Stimulated activated CD4-positive, alpha-beta T cell treated with anti-CD3 and anti-CD28 coated beads, Interleukin-2, amount 100 ng/mL, for 48 hours (primary cell): Measurements from ENCODE around the gene NOP58.
A peak's percentile ranks its signal among the peaks of the same experiment; 100 is the strongest.
"Not testable (repeated sequence)": the region's sequence is repeated elsewhere in the genome, so short reads cannot be mapped to it uniquely, and the experiment has no call there.

Source experiments
- DNase-seq, 2 donors: peaks; one replicate each; pipeline ENCODE4 v3.0.0-alpha.2; 2020

NOP58 gene

GRCh38 chr2:202265467-202266277, at the start of gene NOP58:
Gene NOP58, plus strand, starts transcription at chr2:202265763. Its CDS starts 179 bp downstream, at chr2:202265942.
- DNase-seq, result peak; percentile 77 to 82

GRCh38 chr2:202221873-202222272, 43.7 kb upstream of the NOP58 start:
- no peak for DNase-seq

- peak in 1 of 2 donors; percentile 6 for DNase-seq
Measured at GRCh38 chr2:202237787-202238233, 27.8 kb upstream of the NOP58 start.

GRCh38 chr2:202238234-202239197, 27.0 kb upstream of the NOP58 start, which contains the start of gene SUMO1:
Gene SUMO1, minus strand, starts transcription at chr2:202238597. Its CDS starts 146 bp downstream, at chr2:202238451.
- peak; percentile 78 to 88 for DNase-seq

- not testable (repeated sequence) for DNase-seq
Measured at GRCh38 chr2:202247710-202248109, 17.9 kb upstream of the NOP58 start.

- DNase-seq, result no peak
Measured at GRCh38 chr2:202249521-202250253, 15.9 kb upstream of the NOP58 start.

- DNase-seq, result no peak
Measured at GRCh38 chr2:202251494-202251893, 14.1 kb upstream of the NOP58 start.

- DNase-seq, result no peak
Measured at GRCh38 chr2:202261531-202261930, 4.0 kb upstream of the NOP58 start.

- no peak for DNase-seq
Measured at GRCh38 chr2:202267495-202267894, 1.9 kb downstream of the NOP58 start.

GRCh38 chr2:202269585-202269984, 4.0 kb downstream of the NOP58 start:
- no peak for DNase-seq

- no peak for DNase-seq
Measured at GRCh38 chr2:202270487-202270886, 4.9 kb downstream of the NOP58 start.

- not testable (repeated sequence) for DNase-seq
Measured at GRCh38 chr2:202276078-202276720, 10.6 kb downstream of the NOP58 start.

GRCh38 chr2:202278036-202278760, 12.6 kb downstream of the NOP58 start:
- no peak for DNase-seq

GRCh38 chr2:202278944-202279343, 13.4 kb downstream of the NOP58 start:
- no peak for DNase-seq

- DNase-seq, result no peak
Measured at GRCh38 chr2:202286595-202286994, 21.0 kb downstream of the NOP58 start.

GRCh38 chr2:202289394-202290204, 24.0 kb downstream of the NOP58 start:
- no peak for DNase-seq

- no peak for DNase-seq
Measured at GRCh38 chr2:202290316-202290715, 24.8 kb downstream of the NOP58 start.

- no peak for DNase-seq
Measured at GRCh38 chr2:202290970-202291369, 25.4 kb downstream of the NOP58 start.

- no peak for DNase-seq
Measured at GRCh38 chr2:202299712-202300111, 34.1 kb downstream of the NOP58 start.

- DNase-seq, result no peak
Measured at GRCh38 chr2:202306034-202306433, 40.5 kb downstream of the NOP58 start.

- no peak for DNase-seq
Measured at GRCh38 chr2:202307690-202308089, 42.1 kb downstream of the NOP58 start.
